Choroid plexus epithelial cell (primary cell): ENCODE measurements around the gene NFASC.

Experiments
- DNase-seq: peaks from one replicate; pipeline ENCODE4 v3.0.0-alpha.2; 2010; ENCODE audit warnings: low read depth
- H3K4me3 ChIP-seq: 2 replicates; pipeline ENCODE4 v1.5.1; 2011; ENCODE audit warnings: low read depth, mild to moderate bottlenecking, control low read depth, low read length, moderate library complexity
- TF ChIP-seq, protein P1 (sequence below): conservative IDR thresholded peaks from 2 replicates; pipeline ENCODE4 v1.5.1; 2011; ENCODE audit warnings: low read depth, mild to moderate bottlenecking, control low read depth, inconsistent platforms, low read length, moderate library complexity

The NFASC gene

DNA sequence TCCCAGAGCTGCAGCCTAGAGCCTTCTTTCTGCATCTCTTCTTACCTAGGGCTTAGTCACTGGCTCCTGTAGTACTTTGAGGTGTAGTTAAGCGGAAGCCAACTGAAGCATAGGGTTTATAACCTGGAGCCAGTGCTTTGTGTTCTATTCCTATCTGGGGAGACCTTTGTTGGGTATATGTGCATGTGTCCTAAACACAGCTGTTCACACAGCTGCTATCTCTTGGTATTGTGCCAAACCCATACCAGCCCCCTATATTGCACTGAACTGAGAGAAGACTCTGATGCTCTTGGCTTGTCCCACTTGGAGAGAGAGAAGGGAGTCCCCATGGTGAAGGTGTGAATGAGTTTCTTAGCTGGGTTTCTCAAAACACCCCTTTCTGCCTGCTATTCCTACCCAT is 17.2 kb upstream of the NFASC start:
- TF ChIP-seq, protein P1, sequence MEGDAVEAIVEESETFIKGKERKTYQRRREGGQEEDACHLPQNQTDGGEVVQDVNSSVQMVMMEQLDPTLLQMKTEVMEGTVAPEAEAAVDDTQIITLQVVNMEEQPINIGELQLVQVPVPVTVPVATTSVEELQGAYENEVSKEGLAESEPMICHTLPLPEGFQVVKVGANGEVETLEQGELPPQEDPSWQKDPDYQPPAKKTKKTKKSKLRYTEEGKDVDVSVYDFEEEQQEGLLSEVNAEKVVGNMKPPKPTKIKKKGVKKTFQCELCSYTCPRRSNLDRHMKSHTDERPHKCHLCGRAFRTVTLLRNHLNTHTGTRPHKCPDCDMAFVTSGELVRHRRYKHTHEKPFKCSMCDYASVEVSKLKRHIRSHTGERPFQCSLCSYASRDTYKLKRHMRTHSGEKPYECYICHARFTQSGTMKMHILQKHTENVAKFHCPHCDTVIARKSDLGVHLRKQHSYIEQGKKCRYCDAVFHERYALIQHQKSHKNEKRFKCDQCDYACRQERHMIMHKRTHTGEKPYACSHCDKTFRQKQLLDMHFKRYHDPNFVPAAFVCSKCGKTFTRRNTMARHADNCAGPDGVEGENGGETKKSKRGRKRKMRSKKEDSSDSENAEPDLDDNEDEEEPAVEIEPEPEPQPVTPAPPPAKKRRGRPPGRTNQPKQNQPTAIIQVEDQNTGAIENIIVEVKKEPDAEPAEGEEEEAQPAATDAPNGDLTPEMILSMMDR = no peak
- no peak overlapping the region for H3K4me3 ChIP-seq
- DNase-seq = no peak

DNA sequence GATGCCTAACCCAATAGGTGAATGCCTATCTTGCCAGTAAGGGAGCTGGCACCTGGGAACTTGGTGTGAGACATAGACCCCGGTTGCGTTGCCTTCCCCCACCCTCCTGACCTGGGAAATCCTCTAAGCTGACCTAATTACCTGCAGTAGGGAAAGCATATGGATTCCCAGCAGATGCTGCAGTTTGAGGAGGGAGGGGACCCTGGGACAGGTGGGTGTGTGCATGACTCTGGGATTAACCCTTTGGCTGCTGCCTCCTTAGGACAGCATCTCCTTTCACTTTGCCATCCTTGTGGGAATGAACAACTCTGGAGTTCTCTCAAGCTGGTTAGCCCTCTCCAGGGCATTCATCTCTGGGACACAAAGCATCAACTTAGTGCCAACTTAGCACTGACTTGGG is 16.4 kb upstream of the NFASC start:
- TF ChIP-seq, protein P1 = no peak
- H3K4me3 ChIP-seq = no peak overlapping the region
- DNase-seq = no peak

DNA sequence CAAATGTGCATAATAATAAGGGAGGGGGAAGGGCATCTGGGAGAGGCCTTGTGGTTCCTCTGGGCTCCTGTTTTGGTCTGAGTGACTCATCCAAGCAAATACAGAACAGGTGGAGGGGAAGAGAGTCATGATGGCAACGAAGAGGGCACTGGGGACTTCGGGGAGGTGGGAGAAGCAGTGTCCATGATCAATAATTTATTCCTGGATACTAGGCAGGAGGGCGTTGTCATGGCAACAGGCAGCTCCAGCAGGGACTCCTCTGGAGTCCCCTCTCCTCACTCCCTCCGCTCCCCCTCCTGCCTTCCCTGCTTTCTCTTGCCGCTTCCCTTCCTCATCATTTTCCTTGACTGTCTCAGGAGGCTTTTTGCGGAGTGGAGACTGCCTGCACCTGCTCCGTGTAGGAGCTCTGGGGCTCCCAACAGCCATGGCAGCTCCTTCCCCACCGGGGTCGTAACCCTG is 12.3 kb upstream of the NFASC start:
- TF ChIP-seq, protein P1 = no peak
- no peak for DNase-seq
- no peak overlapping the region for H3K4me3 ChIP-seq

DNA sequence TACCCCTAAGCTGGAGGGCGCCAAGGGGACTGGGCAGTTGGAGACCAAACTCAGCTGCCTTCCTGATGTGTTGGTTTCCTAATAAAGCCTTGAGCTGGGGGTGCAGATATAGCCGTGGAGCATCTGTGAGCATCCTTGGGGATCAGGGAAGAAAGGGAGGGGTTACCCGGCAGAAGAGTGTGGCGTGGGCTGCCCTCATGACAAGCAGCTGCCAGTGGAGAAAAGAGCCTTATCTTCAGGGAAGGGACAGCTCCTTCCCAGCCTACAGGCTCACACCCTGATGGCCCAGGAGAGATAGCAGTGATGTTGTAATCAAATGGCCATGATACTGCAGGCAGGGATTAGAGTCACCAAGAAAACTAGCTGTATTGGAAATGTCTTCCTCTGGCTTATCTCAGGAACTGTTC is 10.8 kb upstream of the NFASC start:
- DNase-seq = no peak
- TF ChIP-seq, protein P1 = no peak
- no peak overlapping the region for H3K4me3 ChIP-seq

DNA sequence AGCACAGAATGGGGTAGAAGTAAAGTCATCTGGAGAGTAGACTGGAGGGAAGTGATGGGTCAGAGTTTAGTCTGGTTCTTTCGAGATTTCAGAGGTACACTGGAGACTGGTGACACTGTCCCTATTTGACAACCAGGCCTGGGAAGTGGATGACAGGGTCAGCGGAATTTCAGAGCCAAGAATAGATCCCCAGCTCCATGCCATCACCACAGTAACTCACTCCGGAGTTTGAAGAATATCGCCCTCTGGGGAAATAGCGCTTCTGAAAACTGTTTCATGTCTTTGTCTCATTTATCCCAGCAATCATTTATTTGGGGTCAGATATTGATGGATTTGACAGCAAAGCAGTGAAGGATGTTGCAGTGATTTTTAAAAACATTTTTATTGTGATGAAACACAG is 7.6 kb upstream of the NFASC start:
- H3K4me3 ChIP-seq = no peak overlapping the region
- no peak for DNase-seq
- TF ChIP-seq, protein P1 = no peak

DNA sequence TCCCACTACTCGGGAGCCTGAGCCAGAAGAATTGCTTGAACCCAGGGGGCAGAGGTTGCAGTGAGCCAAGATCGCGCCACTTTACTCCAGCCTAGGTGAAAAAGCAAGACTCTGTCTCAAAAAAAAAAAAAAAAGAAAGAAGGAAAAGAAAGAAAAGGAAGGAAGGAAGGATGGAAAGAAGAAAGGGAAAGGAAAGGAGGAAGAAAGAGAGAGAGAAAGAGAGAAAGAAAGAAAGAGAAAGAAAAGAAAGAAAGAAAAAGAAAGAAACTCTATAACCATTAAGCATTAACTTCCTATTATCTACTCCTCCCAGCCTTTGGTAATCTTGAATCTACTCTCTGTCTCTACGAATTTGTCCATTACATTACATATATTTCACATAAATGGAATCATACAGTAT is 6.9 kb upstream of the NFASC start:
- DNase-seq = no peak
- TF ChIP-seq, protein P1 = no peak
- no peak overlapping the region for H3K4me3 ChIP-seq

DNA sequence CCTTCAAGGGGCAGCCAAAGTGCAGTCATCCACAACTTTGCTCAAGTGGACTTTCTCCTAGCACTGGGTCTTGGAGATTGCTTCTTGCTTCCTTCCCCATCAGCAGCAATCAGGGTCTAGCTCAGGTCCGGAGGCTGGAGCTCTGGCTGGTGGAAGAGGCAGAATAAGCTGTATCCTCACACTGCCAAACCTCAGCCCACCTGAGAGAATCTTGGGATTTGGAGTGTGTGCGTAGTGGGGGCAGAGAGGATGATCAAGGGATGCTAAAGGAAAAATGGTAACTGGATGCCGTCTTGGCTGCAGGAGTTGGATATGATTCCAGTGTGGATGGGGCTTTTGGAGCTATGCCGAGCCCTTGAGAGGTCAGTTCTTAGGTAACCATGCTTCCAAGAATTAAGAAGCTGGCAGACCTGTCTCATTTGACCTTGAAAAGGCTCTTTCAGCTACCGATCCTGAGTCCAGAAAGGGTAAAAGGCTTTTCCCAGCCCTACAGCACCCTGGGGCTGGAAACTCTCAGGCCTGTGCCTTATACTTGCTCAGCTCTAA is 4.5 kb upstream of the NFASC start:
- TF ChIP-seq, protein P1 = no peak
- H3K4me3 ChIP-seq = no peak overlapping the region
- DNase-seq = no peak
